CD4-positive, alpha-beta T cell (primary cell): ENCODE results near the gene PTPRS. TPM values are rescaled to one million over a fixed set of nuclear protein-coding genes. Genes with fewer than 3 reads are reported as not detected.
"Not testable (repeated sequence)": the region's sequence is repeated elsewhere in the genome, so short reads cannot be mapped to it uniquely, and the experiment has no call there.

Experiments used
- ATAC-seq: fragments of 200-7000 bp; cut with Tn5 transposase; one replicate; pipeline ENCODE4 v1.10.0; 2022; ENCODE audit warnings: mild to moderate bottlenecking; ENCODE audit not compliant: poor library complexity
- CTCF ChIA-PET: fragments of 350-600 bp; sonication (Branson Sonifier 250); formaldehyde crosslinking; loops from one replicate; lab custom pipeline; 2021; ENCODE audit warnings: antibody characterized with exemption, inconsistent platforms; lab: Charles Lee
- POLR2A ChIA-PET: fragments of 350-600 bp; sonication (Branson Sonifier 250); formaldehyde crosslinking; loops from one replicate; lab custom pipeline; 2021; ENCODE audit warnings: antibody characterized with exemption, inconsistent platforms; lab: Charles Lee
- DNase-seq, 14 experiments: peaks; one replicate each; pipeline ENCODE4 v3.0.0-alpha.2; 2013 to 2020; ENCODE audit warnings: mixed read lengths in 2 of 14
- H3K27ac ChIP-seq, 2 donors: one replicate each; pipeline versions ENCODE4 v1.5.1 to v1.7.0; 2013; ENCODE audit warnings: low read length in 2 of 2, low read depth in 1 of 2, mild to moderate bottlenecking in 1 of 2
- H3K27me3 ChIP-seq, 2 experiments: 1 replicate in 1 of 2; 2 replicates in 1 of 2; pipeline versions ENCODE4 v1.6.1 to v1.7.0; 2013; ENCODE audit warnings: low read length in 2 of 2, control low read depth in 1 of 2, mild to moderate bottlenecking in 1 of 2, moderate library complexity in 1 of 2; ENCODE audit not compliant: insufficient read depth in 2 of 2, control insufficient read depth in 1 of 2
- H3K36me3 ChIP-seq: one replicate; pipeline ENCODE4 v1.6.1; 2013; ENCODE audit warnings: low read length, control low read depth; ENCODE audit not compliant: insufficient read depth
- H3K4me1 ChIP-seq: one replicate; pipeline ENCODE4 v1.6.1; 2013; ENCODE audit warnings: low read length, control low read depth; ENCODE audit not compliant: insufficient read depth
- H3K4me3 ChIP-seq: one replicate; pipeline ENCODE4 v1.5.1; 2013; ENCODE audit warnings: mild to moderate bottlenecking, low read length, moderate library complexity
- H3K9me3 ChIP-seq, 2 experiments: 1 replicate in 1 of 2; 2 replicates in 1 of 2; pipeline versions ENCODE4 v1.6.1 to v1.7.0; 2013; ENCODE audit warnings: low read length in 2 of 2, mild to moderate bottlenecking in 2 of 2, control low read depth in 1 of 2, moderate library complexity in 1 of 2; ENCODE audit not compliant: control insufficient read depth in 1 of 2, insufficient read depth in 1 of 2
- H3K27ac Mint-ChIP-seq: one replicate; pipeline ENCODE4 v1.8.0; 2020; ENCODE audit warnings: mixed read lengths
- H3K27me3 Mint-ChIP-seq: one replicate; pipeline ENCODE4 v1.8.0; 2021; ENCODE audit warnings: mixed read lengths
- H3K36me3 Mint-ChIP-seq: one replicate; pipeline ENCODE4 v1.8.0; 2021; ENCODE audit warnings: low read depth, mixed read lengths
- H3K4me1 Mint-ChIP-seq: one replicate; pipeline ENCODE4 v1.8.0; 2021; ENCODE audit warnings: low read depth, mixed read lengths
- H3K4me3 Mint-ChIP-seq: one replicate; pipeline ENCODE4 v1.8.0; 2020; ENCODE audit warnings: mild to moderate bottlenecking, mixed read lengths
- H3K9me3 Mint-ChIP-seq: one replicate; pipeline ENCODE4 v1.8.0; 2020; ENCODE audit warnings: mixed read lengths
- intact Hi-C, 2 experiments: fragments of 100-400 bp; cut with DNase I in 1 of 2; cut with micrococcal nuclease in 1 of 2; formaldehyde crosslinking; loops; one replicate each; pipeline versions ENCODE4 v1.15.1 to v1.9.0; 2023 to 2025; cut with DNase I, micrococcal nuclease
- total RNA-seq, 174 experiments: library from RNA in 2 of 174; stranded (reverse) in 2 of 174; gene quantifications; one replicate each; pipeline ENCODE4 v1.2.3 and lab custom pipeline; 2021 to 2026
- TF ChIP-seq, protein P1 (sequence below): fragments of 200-600 bp; IDR thresholded peaks from one replicate; pipeline ENCODE4 v1.8.0; 2022; ENCODE audit warnings: antibody characterized with exemption, mild to moderate bottlenecking

The PTPRS gene
- total RNA-seq, 2 experiments from 2014 or later, result 5.3 to 6.3 TPM

DNA sequence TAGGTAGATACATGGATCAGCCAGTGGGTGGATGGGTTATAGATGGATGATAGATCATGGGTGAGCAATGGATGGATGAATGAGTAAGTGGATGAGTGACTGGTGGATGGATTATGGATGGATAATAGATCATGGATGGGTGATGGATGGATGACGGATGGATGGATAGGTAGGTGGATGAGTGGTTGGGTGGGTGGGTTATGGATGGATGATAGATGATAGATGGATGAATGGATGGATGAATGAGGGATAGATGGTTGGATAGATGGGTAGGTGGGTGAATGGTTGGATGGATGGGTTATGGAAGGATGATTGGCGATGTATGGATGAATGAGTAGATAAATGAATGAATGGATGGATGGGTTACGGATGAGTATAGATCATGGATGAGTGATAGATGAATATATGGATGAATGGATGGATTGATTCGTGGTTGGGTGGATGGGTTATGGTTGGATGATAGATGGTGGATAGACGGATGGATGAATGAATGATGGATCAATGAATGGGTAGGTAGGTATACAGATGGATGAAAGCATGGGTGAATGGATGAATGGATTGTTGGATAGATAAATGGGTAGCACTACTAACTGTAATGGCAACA lies 27.0 kb upstream of the PTPRS start:
- Mint-ChIP-seq H3K27ac (no peak overlapping the region), H3K36me3 (no peaks in the 10 kb centered on the region), H3K9me3 (no peaks in the 10 kb centered on the region), H3K4me3 (no peak overlapping the region), H3K4me1 (no peaks in the 10 kb centered on the region), H3K27me3 (peaks cover 9% of the 10 kb centered on the region)
- ChIA-PET CTCF (no interaction called here), POLR2A (no interaction called here)
- H3K4me3 ChIP-seq, result no peak overlapping the region
- H3K27me3 ChIP-seq, result peaks cover 0 to 4% of the 10 kb centered on the region in 2 experiments
- ATAC-seq (no peak), DNase-seq (no peak)
- no peak overlapping the region for H3K27ac ChIP-seq
- no peaks in the 10 kb centered on the region for H3K4me1 ChIP-seq
- peaks cover 0 to 21% of the 10 kb centered on the region in 2 experiments for H3K9me3 ChIP-seq
- intact Hi-C loops, result no loop called here
- H3K36me3 ChIP-seq, result no peaks in the 10 kb centered on the region
- TF ChIP-seq, protein P1, sequence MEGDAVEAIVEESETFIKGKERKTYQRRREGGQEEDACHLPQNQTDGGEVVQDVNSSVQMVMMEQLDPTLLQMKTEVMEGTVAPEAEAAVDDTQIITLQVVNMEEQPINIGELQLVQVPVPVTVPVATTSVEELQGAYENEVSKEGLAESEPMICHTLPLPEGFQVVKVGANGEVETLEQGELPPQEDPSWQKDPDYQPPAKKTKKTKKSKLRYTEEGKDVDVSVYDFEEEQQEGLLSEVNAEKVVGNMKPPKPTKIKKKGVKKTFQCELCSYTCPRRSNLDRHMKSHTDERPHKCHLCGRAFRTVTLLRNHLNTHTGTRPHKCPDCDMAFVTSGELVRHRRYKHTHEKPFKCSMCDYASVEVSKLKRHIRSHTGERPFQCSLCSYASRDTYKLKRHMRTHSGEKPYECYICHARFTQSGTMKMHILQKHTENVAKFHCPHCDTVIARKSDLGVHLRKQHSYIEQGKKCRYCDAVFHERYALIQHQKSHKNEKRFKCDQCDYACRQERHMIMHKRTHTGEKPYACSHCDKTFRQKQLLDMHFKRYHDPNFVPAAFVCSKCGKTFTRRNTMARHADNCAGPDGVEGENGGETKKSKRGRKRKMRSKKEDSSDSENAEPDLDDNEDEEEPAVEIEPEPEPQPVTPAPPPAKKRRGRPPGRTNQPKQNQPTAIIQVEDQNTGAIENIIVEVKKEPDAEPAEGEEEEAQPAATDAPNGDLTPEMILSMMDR, result no peak

DNA sequence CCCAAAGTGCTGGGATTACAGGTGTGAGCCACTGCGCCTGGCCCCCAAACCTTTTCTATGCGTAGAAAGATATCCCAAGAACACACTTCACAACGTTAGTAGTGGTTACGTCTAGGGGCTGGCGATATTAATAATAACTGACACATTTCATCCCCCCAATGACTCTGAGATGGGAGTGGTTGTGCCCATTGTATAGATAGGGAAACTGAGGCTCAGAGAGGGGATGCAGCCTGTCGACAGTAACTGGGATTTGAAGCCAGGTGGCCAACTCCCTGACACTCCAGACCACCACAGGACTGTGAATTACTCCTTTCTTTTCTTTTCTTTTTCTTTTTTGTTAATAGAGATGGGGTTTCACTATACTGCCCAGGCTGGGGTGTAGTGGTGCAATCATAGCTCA lies 25.3 kb upstream of the PTPRS start:
- DNase-seq (no peak), ATAC-seq (no peak)
- peaks cover 15% of the 10 kb centered on the region for H3K27me3 Mint-ChIP-seq
- no peaks in the 10 kb centered on the region for H3K9me3 Mint-ChIP-seq
- H3K36me3 ChIP-seq, result no peaks in the 10 kb centered on the region
- H3K36me3 Mint-ChIP-seq, result no peaks in the 10 kb centered on the region
- intact Hi-C loops, result no loop called here
- H3K27ac ChIP-seq, result no peak overlapping the region
- H3K4me1 Mint-ChIP-seq, result no peaks in the 10 kb centered on the region
- H3K27me3 ChIP-seq, result peaks cover 0 to 6% of the 10 kb centered on the region in 2 experiments
- POLR2A ChIA-PET, result no interaction called here
- H3K4me3 ChIP-seq, result no peak overlapping the region
- H3K4me1 ChIP-seq, result no peaks in the 10 kb centered on the region
- TF ChIP-seq, protein P1, result no peak
- CTCF ChIA-PET, result no interaction called here
- H3K27ac Mint-ChIP-seq, result no peak overlapping the region
- H3K4me3 Mint-ChIP-seq, result no peak overlapping the region
- H3K9me3 ChIP-seq, result peaks cover 0 to 15% of the 10 kb centered on the region in 2 experiments

DNA sequence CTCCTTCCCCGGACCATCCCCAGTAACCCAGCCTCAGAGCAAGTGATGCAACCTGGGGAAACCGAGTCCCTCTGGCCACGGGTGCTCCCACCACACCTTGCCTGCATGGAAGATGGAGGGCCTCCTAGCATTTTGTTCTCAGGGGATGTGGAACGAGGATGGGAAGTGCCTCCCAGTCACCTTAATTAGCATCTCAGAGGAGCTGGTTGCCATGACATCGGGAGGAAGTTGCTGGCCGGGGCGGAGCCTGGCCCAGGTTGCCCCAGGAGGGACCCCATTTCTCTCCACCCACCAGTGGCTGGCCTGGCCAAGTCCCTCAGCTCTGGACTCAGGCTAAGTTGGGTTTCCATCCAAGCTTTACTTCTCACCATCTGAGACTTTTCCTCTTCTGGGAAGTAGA lies 24.1 kb upstream of the PTPRS start:
- CTCF ChIA-PET, result no interaction called here
- no peaks in the 10 kb centered on the region for H3K36me3 ChIP-seq
- Mint-ChIP-seq H3K27ac (no peak overlapping the region), H3K9me3 (no peaks in the 10 kb centered on the region), H3K27me3 (peaks cover 26% of the 10 kb centered on the region), H3K4me3 (no peak overlapping the region), H3K36me3 (no peaks in the 10 kb centered on the region), H3K4me1 (no peaks in the 10 kb centered on the region)
- no peak overlapping the region for H3K4me3 ChIP-seq
- POLR2A ChIA-PET, result no interaction called here
- H3K9me3 ChIP-seq, result peaks cover 0 to 7% of the 10 kb centered on the region in 2 experiments
- peaks cover 9% of the 10 kb centered on the region in 2 experiments for H3K27me3 ChIP-seq
- H3K27ac ChIP-seq, result no peak overlapping the region
- H3K4me1 ChIP-seq, result no peaks in the 10 kb centered on the region
- TF ChIP-seq, protein P1, result no peak
- no peak for DNase-seq
- ATAC-seq, result no peak
- intact Hi-C loops, result no loop called here

DNA sequence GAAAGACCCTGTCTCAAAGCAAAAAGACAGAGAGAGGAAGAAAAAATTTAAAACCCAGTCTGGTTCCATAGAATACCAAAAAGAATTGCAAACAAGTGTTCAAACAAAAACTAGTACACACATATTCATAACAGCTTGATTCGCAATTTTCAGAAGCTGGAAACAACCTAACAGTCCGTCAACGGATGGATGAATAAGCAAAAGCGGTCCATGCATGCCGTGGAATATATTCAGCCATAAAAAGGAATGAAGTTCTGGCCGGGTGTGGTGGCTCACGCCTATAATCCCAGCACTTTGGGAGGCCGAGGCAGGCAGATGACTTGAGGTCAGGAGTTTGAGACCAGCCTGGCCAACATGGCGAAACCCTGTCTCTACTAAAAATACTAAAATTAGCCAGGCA lies 21.2 kb upstream of the PTPRS start:
- H3K4me1 Mint-ChIP-seq, CTCF ChIA-PET, H3K4me1 ChIP-seq, H3K27ac ChIP-seq, intact Hi-C loops, H3K4me3 Mint-ChIP-seq, H3K36me3 ChIP-seq, DNase-seq, ATAC-seq, H3K36me3 Mint-ChIP-seq, H3K9me3 Mint-ChIP-seq, H3K4me3 ChIP-seq, POLR2A ChIA-PET, H3K27ac Mint-ChIP-seq: not testable (repeated sequence)
- Histone ChIP-seq H3K27me3 (peaks cover 9 to 12% of the 10 kb centered on the region in 2 experiments), H3K9me3 (peaks cover 0 to 21% of the 10 kb centered on the region in 2 experiments)
- H3K27me3 Mint-ChIP-seq, result peaks cover 44% of the 10 kb centered on the region
